Prostate gland (tissue), 2 donors: ENCODE results near the gene LSM3. TPM values are rescaled to one million over a fixed set of nuclear protein-coding genes. Genes with fewer than 3 reads are reported as not detected.
A peak's percentile ranks its signal among the peaks of the same experiment; 100 is the strongest.

Experiments used
- DNase-seq: peaks from one replicate; pipeline ENCODE4 v3.0.0-alpha.2; 2019; ENCODE audit warnings: low spot score
- H3K27ac ChIP-seq, 2 donors: fragments of 200-600 bp; sonication (generic); 2 replicates each; pipeline ENCODE4 v1.5.1; 2017 to 2019
- H3K27me3 ChIP-seq: fragments of 200-600 bp; sonication (generic); replicated peaks from 2 replicates; pipeline ENCODE4 v1.5.1; 2019; ENCODE audit not compliant: insufficient read depth
- H3K36me3 ChIP-seq, 2 donors: fragments of 200-600 bp; sonication (generic); 1 replicate in 1 of 2; 2 replicates in 1 of 2; pipeline versions ENCODE4 v1.5.1 to v1.8.1; 2017 to 2019
- H3K4me1 ChIP-seq: fragments of 200-600 bp; sonication (generic); replicated peaks from 2 replicates; pipeline ENCODE4 v1.5.1; 2019
- H3K4me3 ChIP-seq, 2 donors: fragments of 200-600 bp; sonication (generic); 2 replicates each; pipeline ENCODE4 v1.5.1; 2017 to 2019
- H3K9me3 ChIP-seq: fragments of 200-600 bp; sonication (generic); 2 replicates; pipeline ENCODE4 v1.5.1; 2017
- POLR2A ChIP-seq: fragments of 450-650 bp; IDR thresholded peaks from one replicate; pipeline ENCODE4 v1.6.1; 2016; ENCODE audit warnings: antibody characterized with exemption, mild to moderate bottlenecking
- POLR2AphosphoS5 ChIP-seq: sonication (generic); formaldehyde crosslinking; IDR thresholded peaks from one replicate; pipeline ENCODE4 v1.6.1; 2017; ENCODE audit warnings: antibody characterized with exemption
- WGBS: methylation state at CpG from one replicate; pipeline ENCODE4 v1.1.5; 2018; 5-methylcytosine and 5-hydroxymethylcytosine counted together
- intact Hi-C: fragments of 100-400 bp; cut with DNase I; formaldehyde crosslinking; loops from one replicate; pipeline ENCODE4 v1.14.2; 2022
- total RNA-seq, 2 donors: library from RNA; depleted of rRNA; stranded (reverse); fragments of >200 nt; gene quantifications; one replicate each; pipeline ENCODE4 v1.1.0, GENCODE V29; 2016
- TF ChIP-seq, protein P1 (sequence below), 4 experiments: fragments of 200-600 bp in 2 of 4; fragments of 450-650 bp in 2 of 4; sonication (generic) in 2 of 4; IDR thresholded peaks; 1 replicate in 3 of 4; 2 replicates in 1 of 4; pipeline ENCODE4 v1.5.1; 2016 to 2019; ENCODE audit warnings: antibody characterized with exemption in 4 of 4, mild to moderate bottlenecking in 2 of 4, moderate library complexity in 2 of 4

Gene LSM3
- total RNA-seq, 2 donors from 2014 or later: 15.0 to 15.1 TPM

DNA sequence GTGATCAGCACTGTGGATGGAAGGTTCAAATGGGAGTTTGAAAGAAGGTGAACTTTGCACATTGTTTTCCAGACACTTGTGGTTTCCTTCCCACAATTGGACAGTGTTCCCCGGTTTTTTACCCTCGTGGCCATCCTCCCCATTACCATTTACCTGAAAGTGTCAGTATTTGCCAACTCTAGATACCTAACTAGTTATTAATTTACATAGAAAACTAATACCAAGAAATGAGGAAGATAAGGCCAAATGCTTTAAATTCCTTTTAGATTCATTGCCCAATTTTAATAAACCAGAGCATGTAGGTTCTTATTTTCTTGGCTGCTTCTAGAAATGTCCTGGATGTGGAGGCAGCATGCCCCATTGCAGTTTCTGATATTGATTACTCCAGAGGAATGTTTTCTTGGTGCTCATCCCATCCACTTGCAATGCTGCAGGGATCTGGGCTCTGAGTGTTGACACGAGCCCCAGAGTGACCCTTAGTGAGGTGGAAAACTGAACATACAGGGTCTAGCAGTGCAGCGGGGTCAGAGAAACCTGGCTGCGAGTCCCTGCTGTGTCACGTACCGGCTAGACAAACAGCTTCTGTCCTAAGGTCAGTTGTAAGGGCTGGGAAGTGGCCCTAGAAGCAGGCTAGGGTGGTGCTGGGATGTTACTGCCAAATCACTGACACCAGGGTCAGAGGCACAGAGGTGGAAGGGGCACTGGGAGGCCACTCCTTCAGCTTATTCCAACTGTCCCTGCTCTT is 23.5 kb downstream of the LSM3 start:
- Histone ChIP-seq H3K4me1 (peaks cover 6% of the 10 kb centered on the region), H3K27me3 (no peaks in the 10 kb centered on the region), H3K9me3 (no peaks in the 10 kb centered on the region), H3K36me3 (no peaks in the 10 kb centered on the region), H3K27ac (no peak overlapping the region), H3K4me3 (no peak overlapping the region)
- no peak for TF ChIP-seq POLR2A
- TF ChIP-seq POLR2AphosphoS5: no peak
- TF ChIP-seq, protein P1, sequence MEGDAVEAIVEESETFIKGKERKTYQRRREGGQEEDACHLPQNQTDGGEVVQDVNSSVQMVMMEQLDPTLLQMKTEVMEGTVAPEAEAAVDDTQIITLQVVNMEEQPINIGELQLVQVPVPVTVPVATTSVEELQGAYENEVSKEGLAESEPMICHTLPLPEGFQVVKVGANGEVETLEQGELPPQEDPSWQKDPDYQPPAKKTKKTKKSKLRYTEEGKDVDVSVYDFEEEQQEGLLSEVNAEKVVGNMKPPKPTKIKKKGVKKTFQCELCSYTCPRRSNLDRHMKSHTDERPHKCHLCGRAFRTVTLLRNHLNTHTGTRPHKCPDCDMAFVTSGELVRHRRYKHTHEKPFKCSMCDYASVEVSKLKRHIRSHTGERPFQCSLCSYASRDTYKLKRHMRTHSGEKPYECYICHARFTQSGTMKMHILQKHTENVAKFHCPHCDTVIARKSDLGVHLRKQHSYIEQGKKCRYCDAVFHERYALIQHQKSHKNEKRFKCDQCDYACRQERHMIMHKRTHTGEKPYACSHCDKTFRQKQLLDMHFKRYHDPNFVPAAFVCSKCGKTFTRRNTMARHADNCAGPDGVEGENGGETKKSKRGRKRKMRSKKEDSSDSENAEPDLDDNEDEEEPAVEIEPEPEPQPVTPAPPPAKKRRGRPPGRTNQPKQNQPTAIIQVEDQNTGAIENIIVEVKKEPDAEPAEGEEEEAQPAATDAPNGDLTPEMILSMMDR (IDR thresholded peaks at IDR 0.05): no peak
- intact Hi-C loops: loop anchor here (2.0 to 5.0 kb wide), 2 partner anchors 60 to 267 kb away; no protein-coding TSS in a partner anchor
- WGBS: 64% methylated on average over 7 of the region's 7 CpGs
- DNase-seq: no peak

DNA sequence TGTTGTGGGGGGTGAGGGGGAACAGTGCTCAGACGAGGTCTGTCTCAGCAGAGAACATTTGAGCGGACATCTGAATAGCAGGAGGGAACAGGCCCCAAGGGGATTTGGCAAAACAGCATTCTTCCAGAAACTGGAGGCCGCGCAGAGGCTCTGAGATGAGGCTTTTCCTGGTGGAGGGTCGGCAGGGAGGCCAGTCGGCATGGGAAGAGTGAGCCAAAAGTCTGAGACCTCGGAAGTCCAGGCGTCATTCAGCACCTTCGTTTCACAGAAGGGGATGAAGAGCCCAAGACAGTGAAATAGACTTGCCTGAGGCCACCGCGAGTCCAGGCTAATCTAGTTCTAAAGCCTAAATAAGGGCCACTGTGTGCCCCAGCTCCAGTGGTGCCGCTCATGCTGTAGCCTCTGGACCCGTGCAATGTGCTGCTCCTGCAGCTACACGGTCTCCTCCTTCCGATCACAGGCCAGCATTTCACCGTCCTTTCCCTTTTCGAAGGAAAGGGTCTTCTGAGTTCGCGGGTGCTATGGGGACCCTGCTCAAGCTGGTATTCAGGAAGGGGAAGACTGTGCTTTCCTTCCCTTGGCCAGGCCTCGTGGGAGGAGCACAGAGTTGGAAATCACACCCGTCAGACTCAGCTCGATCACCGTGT is 24.4 kb downstream of the LSM3 start:
- H3K9me3 ChIP-seq: no peaks in the 10 kb centered on the region
- intact Hi-C loops: loop anchor here (2.0 to 5.0 kb wide), 2 partner anchors 59 to 266 kb away; no protein-coding TSS in a partner anchor
- no peaks in the 10 kb centered on the region for H3K36me3 ChIP-seq
- peaks cover 6% of the 10 kb centered on the region for H3K4me1 ChIP-seq
- no peaks in the 10 kb centered on the region for H3K27me3 ChIP-seq
- WGBS: 67% methylated on average over 23 of the region's 23 CpGs
- no peak for DNase-seq
- no peak for TF ChIP-seq POLR2A
- TF ChIP-seq, protein P1 (IDR thresholded peaks at IDR 0.05): no peak
- no peak for TF ChIP-seq POLR2AphosphoS5
- H3K27ac ChIP-seq: no peak overlapping the region
- no peak overlapping the region for H3K4me3 ChIP-seq

DNA sequence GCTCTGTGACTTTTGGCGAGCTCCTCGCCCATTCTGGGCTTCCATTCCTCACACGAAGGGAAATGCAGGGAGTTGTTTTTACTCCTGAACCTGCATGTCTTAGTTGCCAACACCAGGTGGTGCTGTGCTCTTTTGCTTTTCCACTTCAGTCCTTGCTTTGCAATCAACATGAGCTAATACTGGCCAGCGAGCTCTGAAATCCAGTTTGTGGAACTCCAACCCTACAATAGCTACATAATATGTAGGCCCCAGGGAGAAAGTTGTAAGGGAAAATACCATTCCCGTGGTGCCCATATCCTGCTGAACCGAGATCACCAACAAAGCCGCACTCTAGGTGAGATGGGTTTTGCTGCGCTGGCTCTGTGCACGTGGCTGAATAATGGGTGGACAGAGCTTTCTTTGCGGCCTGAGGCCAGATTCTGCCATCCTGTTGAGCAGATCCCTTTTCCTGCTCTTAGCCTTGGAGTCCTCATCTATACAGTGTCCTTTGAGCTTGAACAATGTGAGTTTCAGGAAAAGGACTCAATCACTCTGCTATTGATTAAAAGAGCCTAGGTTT is 25.0 kb downstream of the LSM3 start:
- WGBS: 49% methylated on average over 10 of the region's 10 CpGs
- Histone ChIP-seq H3K4me1 (peaks cover 6% of the 10 kb centered on the region), H3K4me3 (no peak overlapping the region), H3K27me3 (no peaks in the 10 kb centered on the region), H3K9me3 (no peaks in the 10 kb centered on the region), H3K27ac (no peak overlapping the region), H3K36me3 (no peaks in the 10 kb centered on the region)
- TF ChIP-seq, protein P1 (IDR thresholded peaks at IDR 0.05): peak; percentile 83 to 93 (median 90)
- TF ChIP-seq POLR2A (no peak), POLR2AphosphoS5 (peak; percentile 70)
- intact Hi-C loops: loop anchor here (2.0 to 5.0 kb wide), 2 partner anchors 59 to 265 kb away; no protein-coding TSS in a partner anchor
- peak; percentile 69 for DNase-seq

DNA sequence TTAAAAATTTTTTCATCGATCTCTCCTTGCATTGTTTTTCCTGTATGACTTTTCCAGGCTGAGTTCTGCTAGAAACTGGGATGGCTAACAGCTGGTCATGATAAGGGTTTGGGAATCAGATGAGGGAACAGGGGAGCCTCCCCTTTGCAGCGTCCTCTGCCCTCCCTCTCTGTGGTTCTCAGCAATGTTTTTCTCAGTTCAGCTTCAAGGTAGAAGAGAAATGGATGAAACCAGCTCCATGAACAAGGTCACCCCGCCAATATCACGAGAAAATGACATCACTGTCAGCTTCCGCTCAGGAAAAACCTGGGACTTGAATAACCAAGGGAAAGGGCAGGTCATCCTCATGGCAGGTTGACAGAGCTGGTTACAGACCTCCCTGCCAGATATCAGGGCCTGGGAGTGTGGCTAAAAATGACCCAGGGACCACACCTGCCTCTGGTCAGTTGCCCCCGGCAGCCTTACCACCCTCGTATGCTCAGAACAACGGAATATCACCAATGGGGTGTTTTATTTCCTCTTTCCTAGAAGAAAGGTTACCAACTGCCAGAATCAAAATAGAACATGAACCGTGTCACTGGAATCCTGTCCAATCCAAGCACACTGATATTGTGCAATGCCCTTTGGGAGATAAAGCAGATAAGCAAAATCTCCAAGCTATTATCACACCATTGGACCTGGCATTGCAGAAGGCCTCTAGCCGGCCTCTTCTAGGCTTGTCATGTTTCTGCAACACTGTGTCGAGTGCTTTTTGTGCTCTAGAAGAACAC is 26.1 kb downstream of the LSM3 start:
- TF ChIP-seq, protein P1 (IDR thresholded peaks at IDR 0.05): no peak
- peak; percentile 68 for TF ChIP-seq POLR2AphosphoS5
- 55% methylated on average over 11 of the region's 11 CpGs for WGBS
- H3K4me3 ChIP-seq: no peak overlapping the region
- H3K36me3 ChIP-seq: no peaks in the 10 kb centered on the region
- DNase-seq: no peak
- intact Hi-C loops: loop anchor here (5.0 kb wide), 1 partner anchor 58 kb away; no protein-coding TSS in a partner anchor
- no peak overlapping the region for H3K27ac ChIP-seq
- peaks cover 6% of the 10 kb centered on the region for H3K4me1 ChIP-seq
- H3K9me3 ChIP-seq: no peaks in the 10 kb centered on the region
- no peaks in the 10 kb centered on the region for H3K27me3 ChIP-seq
